GM18517 (cell line): Measurements from ENCODE around the gene FGGY.
"Not testable (repeated sequence)": the region's sequence is repeated elsewhere in the genome, so short reads cannot be mapped to it uniquely, and the experiment has no call there.

ENCODE experiments used
- ATAC-seq: cut with Tn5 transposase; IDR thresholded peaks from one replicate; pipeline ENCODE4 v1.9.1; 2021; ENCODE audit warnings: mild to moderate bottlenecking, moderate library complexity; ENCODE audit not compliant: unreplicated experiment

Gene FGGY

GRCh38 chr1:59564192-59564891 is 267.4 kb downstream of the FGGY start:
- no peak for ATAC-seq

- no peak for ATAC-seq
Observed at GRCh38 chr1:59565611-59566410, 268.9 kb downstream of the FGGY start.

GRCh38 chr1:59568158-59568935 is 271.5 kb downstream of the FGGY start:
- no peak for ATAC-seq

- no peak for ATAC-seq
Observed at GRCh38 chr1:59569198-59569597, 272.3 kb downstream of the FGGY start.

- ATAC-seq = no peak
Observed at GRCh38 chr1:59570524-59570923, 273.6 kb downstream of the FGGY start.

- no peak for ATAC-seq
Observed at GRCh38 chr1:59574085-59574484, 277.2 kb downstream of the FGGY start.

GRCh38 chr1:59577774-59578173 is 280.9 kb downstream of the FGGY start:
- ATAC-seq = no peak

GRCh38 chr1:59579222-59579621 is 282.3 kb downstream of the FGGY start:
- no peak for ATAC-seq

- no peak for ATAC-seq
Observed at GRCh38 chr1:59580257-59580656, 283.4 kb downstream of the FGGY start.

GRCh38 chr1:59592410-59592809 is 295.5 kb downstream of the FGGY start:
- ATAC-seq = not testable (repeated sequence)

- no peak for ATAC-seq
Observed at GRCh38 chr1:59592924-59593323, 296.0 kb downstream of the FGGY start.

- ATAC-seq = no peak
Observed at GRCh38 chr1:59593798-59594790, 297.2 kb downstream of the FGGY start.

- no peak for ATAC-seq
Observed at GRCh38 chr1:59595774-59596173, 298.9 kb downstream of the FGGY start.

GRCh38 chr1:59596432-59596831 is 299.5 kb downstream of the FGGY start:
- no peak for ATAC-seq

- no peak for ATAC-seq
Observed at GRCh38 chr1:59596956-59597355, 300.1 kb downstream of the FGGY start.

GRCh38 chr1:59597420-59598119 is 300.7 kb downstream of the FGGY start:
- no peak for ATAC-seq

- ATAC-seq = no peak
Observed at GRCh38 chr1:59598120-59598440, 301.2 kb downstream of the FGGY start.

- no peak for ATAC-seq
Observed at GRCh38 chr1:59601041-59601441, 304.1 kb downstream of the FGGY start.

GRCh38 chr1:59601811-59602210 is 304.9 kb downstream of the FGGY start:
- no peak for ATAC-seq

GRCh38 chr1:59604191-59604590 is 307.3 kb downstream of the FGGY start:
- ATAC-seq = no peak
